Gastroesophageal sphincter (tissue), 4 donors: ENCODE data around the gene SYPL1. TPM values are rescaled to one million over a fixed set of nuclear protein-coding genes. Genes with fewer than 3 reads are reported as not detected.

Experiments
- ATAC-seq: fragments of 150-250 bp; one replicate; pipeline ENCODE4 v1.9.1; 2016; ENCODE audit warnings: mild to moderate bottlenecking, moderate library complexity
- H3K27ac ChIP-seq, 4 donors: fragments of 200-600 bp; sonication (generic) in 3 of 4; 1 replicate in 3 of 4; 2 replicates in 1 of 4; pipeline ENCODE4 v1.5.1; 2016 to 2019
- H3K27me3 ChIP-seq: fragments of 200-600 bp; sonication (generic); one replicate; pipeline ENCODE4 v1.5.1; 2019
- H3K36me3 ChIP-seq, 2 donors: fragments of 200-600 bp; sonication (generic); one replicate each; pipeline ENCODE4 v1.5.1; 2019; ENCODE audit warnings: control low read depth in 1 of 2
- H3K4me1 ChIP-seq, 3 donors: fragments of 200-600 bp; sonication (generic); 1 replicate in 2 of 3; 2 replicates in 1 of 3; pipeline ENCODE4 v1.5.1; 2016 to 2019; ENCODE audit warnings: control low read depth in 2 of 3
- H3K4me3 ChIP-seq, 2 donors: fragments of 200-600 bp; sonication (generic); one replicate each; pipeline ENCODE4 v1.5.1; 2019; ENCODE audit warnings: mild to moderate bottlenecking in 1 of 2, moderate library complexity in 1 of 2
- H3K9me3 ChIP-seq, 3 donors: fragments of 200-600 bp; sonication (generic); one replicate each; pipeline ENCODE4 v1.5.1; 2017 to 2019; ENCODE audit warnings: control low read depth in 2 of 3
- EP300 ChIP-seq: sonication (generic); formaldehyde crosslinking; IDR thresholded peaks from one replicate; pipeline ENCODE4 v1.6.1; 2017; ENCODE audit warnings: antibody characterized with exemption, mild to moderate bottlenecking
- POLR2A ChIP-seq, 2 donors: fragments of 450-650 bp; IDR thresholded peaks; one replicate each; pipeline ENCODE4 v1.6.1; 2017; ENCODE audit warnings: antibody characterized with exemption in 2 of 2, mild to moderate bottlenecking in 2 of 2, moderate library complexity in 1 of 2
- POLR2AphosphoS5 ChIP-seq: sonication (generic); formaldehyde crosslinking; IDR thresholded peaks from one replicate; pipeline ENCODE4 v1.6.1; 2017; ENCODE audit warnings: antibody characterized with exemption
- WGBS, 2 donors: methylation state at CpG; one replicate each; pipeline ENCODE4 v1.1.5; 2018; ENCODE audit warnings: low coverage in 1 of 2; 5-methylcytosine and 5-hydroxymethylcytosine counted together
- total RNA-seq, 4 donors: library from RNA; depleted of rRNA; stranded (reverse); fragments of >200 nt; gene quantifications; one replicate each; pipeline ENCODE4 v1.1.0, GENCODE V29; 2016
- TF ChIP-seq, protein P1 (sequence below), 4 experiments: fragments of 200-600 bp in 2 of 4; fragments of 450-650 bp in 2 of 4; sonication (generic) in 1 of 4; IDR thresholded peaks; one replicate each; pipeline ENCODE4 v1.5.1; 2017 to 2019; ENCODE audit warnings: antibody characterized with exemption in 4 of 4, mild to moderate bottlenecking in 2 of 4, moderate library complexity in 2 of 4

Gene SYPL1
- total RNA-seq, 4 donors from 2014 or later = 80.0 to 132 (median 93.2) TPM

DNA sequence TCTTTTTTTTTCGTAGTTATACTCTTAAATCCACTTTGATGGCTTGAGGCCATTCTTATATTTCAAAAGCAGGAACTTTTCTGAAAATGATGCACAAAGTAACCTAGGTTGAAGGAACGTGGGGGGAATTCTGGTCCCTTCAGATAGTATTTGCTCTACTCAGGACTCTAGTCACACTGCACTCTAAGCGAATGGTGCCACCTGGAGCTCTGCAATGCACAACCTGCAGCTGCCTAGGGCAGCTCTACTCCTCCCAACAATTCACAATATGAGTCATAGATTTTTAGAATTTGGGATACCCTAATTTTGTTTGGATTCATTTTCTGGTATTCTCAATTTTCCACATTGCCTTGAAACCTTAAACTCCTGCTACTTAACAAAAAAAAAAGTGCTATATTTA lies 17.3 kb downstream of the SYPL1 start:
- H3K4me1 ChIP-seq = peaks cover 0 to 12% (median 0%) of the 10 kb centered on the region in 3 donors
- H3K27ac ChIP-seq = no peak overlapping the region
- ATAC-seq = no peak
- peaks cover 5 to 81% of the 10 kb centered on the region in 2 donors for H3K36me3 ChIP-seq
- TF ChIP-seq POLR2AphosphoS5 (no peak), POLR2A (IDR thresholded peaks at IDR 0.05) (no peak), EP300 (no peak)
- TF ChIP-seq, protein P1, sequence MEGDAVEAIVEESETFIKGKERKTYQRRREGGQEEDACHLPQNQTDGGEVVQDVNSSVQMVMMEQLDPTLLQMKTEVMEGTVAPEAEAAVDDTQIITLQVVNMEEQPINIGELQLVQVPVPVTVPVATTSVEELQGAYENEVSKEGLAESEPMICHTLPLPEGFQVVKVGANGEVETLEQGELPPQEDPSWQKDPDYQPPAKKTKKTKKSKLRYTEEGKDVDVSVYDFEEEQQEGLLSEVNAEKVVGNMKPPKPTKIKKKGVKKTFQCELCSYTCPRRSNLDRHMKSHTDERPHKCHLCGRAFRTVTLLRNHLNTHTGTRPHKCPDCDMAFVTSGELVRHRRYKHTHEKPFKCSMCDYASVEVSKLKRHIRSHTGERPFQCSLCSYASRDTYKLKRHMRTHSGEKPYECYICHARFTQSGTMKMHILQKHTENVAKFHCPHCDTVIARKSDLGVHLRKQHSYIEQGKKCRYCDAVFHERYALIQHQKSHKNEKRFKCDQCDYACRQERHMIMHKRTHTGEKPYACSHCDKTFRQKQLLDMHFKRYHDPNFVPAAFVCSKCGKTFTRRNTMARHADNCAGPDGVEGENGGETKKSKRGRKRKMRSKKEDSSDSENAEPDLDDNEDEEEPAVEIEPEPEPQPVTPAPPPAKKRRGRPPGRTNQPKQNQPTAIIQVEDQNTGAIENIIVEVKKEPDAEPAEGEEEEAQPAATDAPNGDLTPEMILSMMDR (IDR thresholded peaks at IDR 0.05) = no peak
- 83 to 93% methylated on average over 3 of the region's 3 CpGs for WGBS, 2 donors
- H3K9me3 ChIP-seq = no peaks in the 10 kb centered on the region
- H3K4me3 ChIP-seq = no peak overlapping the region
- H3K27me3 ChIP-seq = no peaks in the 10 kb centered on the region

DNA sequence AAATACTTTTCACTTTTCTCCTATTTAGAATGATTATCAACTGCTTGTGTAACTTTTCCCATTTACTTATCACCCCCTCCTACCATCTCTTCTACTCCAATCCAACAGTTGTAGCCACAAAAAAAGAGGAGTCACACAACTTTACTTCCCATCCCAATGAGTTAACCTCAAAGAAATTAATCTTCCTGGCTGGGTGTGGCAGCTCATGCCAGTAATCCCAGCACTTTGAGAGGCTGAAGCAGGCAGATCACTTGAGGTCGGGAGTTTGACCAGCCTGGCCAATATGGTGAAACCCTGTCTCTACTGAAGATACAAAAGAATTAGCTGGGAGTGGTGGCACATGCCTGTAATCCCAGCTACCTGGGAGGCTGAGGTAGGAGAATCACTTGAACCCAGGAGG lies 19.9 kb downstream of the SYPL1 start:
- WGBS, 2 donors = no CpG with 5 or more reads among the region's 1 CpG
- peaks cover 5 to 89% of the 10 kb centered on the region in 2 donors for H3K36me3 ChIP-seq
- no peak for ATAC-seq
- no peaks in the 10 kb centered on the region for H3K4me1 ChIP-seq
- no peaks in the 10 kb centered on the region for H3K9me3 ChIP-seq
- H3K27me3 ChIP-seq = no peaks in the 10 kb centered on the region
- H3K27ac ChIP-seq = no peak overlapping the region
- no peak overlapping the region for H3K4me3 ChIP-seq
- TF ChIP-seq, protein P1 (IDR thresholded peaks at IDR 0.05) = no peak
- TF ChIP-seq POLR2AphosphoS5 = no peak
- TF ChIP-seq EP300 = no peak
- TF ChIP-seq POLR2A (IDR thresholded peaks at IDR 0.05) = no peak

DNA sequence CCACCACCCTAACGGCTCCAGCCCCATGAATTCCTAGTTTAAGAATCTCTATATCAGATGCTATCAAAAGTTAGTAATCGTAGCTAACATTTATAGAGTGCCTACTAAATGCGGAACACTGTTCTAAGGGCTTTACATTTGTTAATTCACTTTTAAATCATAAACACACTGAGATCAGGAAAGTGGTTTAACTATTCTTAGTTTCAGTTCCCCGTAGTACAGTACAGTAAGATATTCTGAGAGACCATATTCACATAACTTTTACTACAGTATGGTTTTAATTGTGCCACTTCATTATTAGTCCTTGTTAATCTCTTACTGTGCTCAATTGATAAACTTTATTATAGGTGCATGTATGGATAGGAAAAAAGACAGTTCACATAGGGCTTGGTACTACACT lies 22.5 kb downstream of the SYPL1 start:
- Histone ChIP-seq H3K36me3 (peaks cover 0 to 65% of the 10 kb centered on the region in 2 donors), H3K27me3 (no peaks in the 10 kb centered on the region), H3K9me3 (no peaks in the 10 kb centered on the region), H3K4me1 (no peaks in the 10 kb centered on the region), H3K4me3 (no peak overlapping the region), H3K27ac (no peak overlapping the region)
- WGBS, 2 donors = 74 to 80% methylated on average over 4 of the region's 4 CpGs
- no peak for ATAC-seq
- no peak for TF ChIP-seq POLR2AphosphoS5
- TF ChIP-seq POLR2A (IDR thresholded peaks at IDR 0.05) = no peak
- TF ChIP-seq EP300 = no peak
- TF ChIP-seq, protein P1 (IDR thresholded peaks at IDR 0.05) = no peak

DNA sequence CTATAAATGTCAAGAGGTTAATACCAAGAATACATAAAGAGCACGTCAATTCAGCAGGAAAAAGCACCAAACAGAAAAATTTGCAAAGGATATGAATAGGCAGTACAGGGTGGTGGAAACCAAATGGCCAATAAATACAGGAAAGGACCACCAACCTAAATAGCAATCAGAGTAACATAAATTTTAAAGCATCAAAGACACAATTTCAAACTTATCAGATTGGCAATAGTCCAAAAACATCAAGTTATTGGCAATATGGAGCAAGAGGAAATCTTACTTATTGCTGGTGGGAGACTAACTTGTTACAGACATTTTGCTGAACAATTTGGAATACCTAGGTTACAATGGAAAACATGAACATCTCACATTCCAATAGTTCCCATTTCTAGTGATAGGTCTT lies 24.1 kb downstream of the SYPL1 start:
- ATAC-seq = no peak
- Histone ChIP-seq H3K4me3 (no peak overlapping the region), H3K36me3 (peaks cover 0 to 52% of the 10 kb centered on the region in 2 donors), H3K27me3 (no peaks in the 10 kb centered on the region), H3K9me3 (no peaks in the 10 kb centered on the region), H3K4me1 (no peaks in the 10 kb centered on the region), H3K27ac (no peak overlapping the region)
- no peak for TF ChIP-seq EP300
- TF ChIP-seq, protein P1 (IDR thresholded peaks at IDR 0.05) = no peak
- TF ChIP-seq POLR2A (IDR thresholded peaks at IDR 0.05) = no peak
- no peak for TF ChIP-seq POLR2AphosphoS5
- 60 to 100% methylated on average over 1 of the region's 1 CpG for WGBS, 2 donors

DNA sequence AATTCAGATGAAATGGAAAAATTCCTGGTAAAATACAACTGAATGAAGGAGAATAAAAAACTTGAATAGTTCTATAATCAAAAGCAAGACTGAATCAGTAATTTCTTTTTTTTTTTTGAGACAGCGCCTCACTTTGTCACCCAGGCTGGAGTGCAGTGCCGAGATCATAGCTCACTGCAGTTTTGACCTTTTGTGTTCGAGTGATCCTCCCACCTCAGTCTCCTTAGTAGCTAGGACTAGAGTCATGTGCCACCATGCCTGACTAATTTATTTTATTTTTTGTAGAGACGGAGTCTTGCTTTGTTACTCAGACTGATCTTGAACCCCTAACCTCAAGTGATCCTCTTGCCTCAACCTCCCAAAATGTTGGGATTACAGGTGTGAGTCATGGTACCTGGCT lies 26.1 kb downstream of the SYPL1 start:
- Histone ChIP-seq H3K4me1 (peaks cover 0 to 10% (median 0%) of the 10 kb centered on the region in 3 donors), H3K9me3 (no peaks in the 10 kb centered on the region), H3K36me3 (peaks cover 0 to 32% of the 10 kb centered on the region in 2 donors), H3K27ac (no peak overlapping the region), H3K27me3 (no peaks in the 10 kb centered on the region), H3K4me3 (no peak overlapping the region)
- ATAC-seq = no peak
- TF ChIP-seq EP300 = no peak
- TF ChIP-seq POLR2AphosphoS5 = no peak
- TF ChIP-seq POLR2A (IDR thresholded peaks at IDR 0.05) = no peak
- TF ChIP-seq, protein P1 (IDR thresholded peaks at IDR 0.05) = no peak
- WGBS, 2 donors = 100% methylated on average over 4 of the region's 4 CpGs
